ENCODE measurements around the gene TPCN2.
"Not testable (repeated sequence)": the region's sequence is repeated elsewhere in the genome, so short reads cannot be mapped to it uniquely, and the experiment has no call there.

The TPCN2 gene

DNA sequence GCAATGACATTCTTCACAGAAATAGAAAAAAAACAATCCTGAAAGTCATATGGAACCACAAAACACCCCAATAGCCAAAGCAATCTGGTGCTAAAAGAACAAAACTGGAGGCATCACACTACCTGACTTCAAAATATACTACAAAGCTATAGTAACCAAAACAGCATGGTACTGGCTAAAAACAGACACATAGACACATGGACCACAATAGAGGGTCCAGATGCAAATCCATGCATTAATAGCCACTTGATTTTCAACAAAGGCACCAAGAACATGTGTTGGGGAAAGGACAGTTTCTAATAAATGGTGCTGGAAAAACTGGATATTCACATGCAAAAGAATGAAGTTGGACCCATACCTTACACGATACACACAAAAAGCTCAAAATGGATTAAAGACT is 79.2 kb downstream of the TPCN2 start:
- DNase-seq (ENCODE audit: low read depth in 2 of 2), result no peak

GRCh38 chr11:69129053-69129452 is 80.3 kb downstream of the TPCN2 start:
- no peak for DNase-seq (ENCODE audit: low read depth in 2 of 2)

GRCh38 chr11:69129647-69130046 is 80.9 kb downstream of the TPCN2 start:
- DNase-seq (ENCODE audit: low read depth in 2 of 2), result no peak

GRCh38 chr11:69130654-69131053 is 81.9 kb downstream of the TPCN2 start:
- DNase-seq (ENCODE audit: low read depth in 2 of 2), result no peak

GRCh38 chr11:69131121-69131566 is 82.4 kb downstream of the TPCN2 start:
- no peak for DNase-seq (ENCODE audit: low read depth in 2 of 2)

GRCh38 chr11:69131644-69132300 is 83.0 kb downstream of the TPCN2 start:
- DNase-seq (ENCODE audit: low read depth in 2 of 2), result no peak

GRCh38 chr11:69132301-69132670 is 83.6 kb downstream of the TPCN2 start:
- DNase-seq (ENCODE audit: low read depth in 2 of 2), result no peak

DNA sequence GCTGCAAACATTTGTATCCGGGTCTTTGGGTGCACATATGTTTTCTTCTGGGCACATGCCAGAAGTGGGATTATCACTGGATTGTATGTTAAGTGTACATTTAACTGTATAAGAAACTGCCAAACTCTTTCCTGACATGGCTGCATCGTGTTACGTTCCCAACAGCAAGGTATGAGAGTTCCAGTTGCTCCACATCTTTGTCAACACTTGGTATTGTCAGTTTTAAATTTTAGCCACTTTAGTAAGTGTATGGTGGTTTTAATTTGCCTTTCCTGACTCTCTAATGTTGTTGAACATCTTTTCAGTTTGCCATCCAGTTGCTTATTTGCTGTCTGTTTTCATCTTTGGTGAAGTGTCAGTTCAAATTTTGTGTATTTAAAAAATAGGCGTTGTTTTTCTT is 84.5 kb downstream of the TPCN2 start:
- DNase-seq (ENCODE audit: low read depth in 2 of 2), result no peak

GRCh38 chr11:69134182-69134581 is 85.5 kb downstream of the TPCN2 start:
- DNase-seq (ENCODE audit: low read depth in 2 of 2), result not testable (repeated sequence)

GRCh38 chr11:69134957-69135356 is 86.2 kb downstream of the TPCN2 start:
- no peak for DNase-seq (ENCODE audit: low read depth in 2 of 2)

DNA sequence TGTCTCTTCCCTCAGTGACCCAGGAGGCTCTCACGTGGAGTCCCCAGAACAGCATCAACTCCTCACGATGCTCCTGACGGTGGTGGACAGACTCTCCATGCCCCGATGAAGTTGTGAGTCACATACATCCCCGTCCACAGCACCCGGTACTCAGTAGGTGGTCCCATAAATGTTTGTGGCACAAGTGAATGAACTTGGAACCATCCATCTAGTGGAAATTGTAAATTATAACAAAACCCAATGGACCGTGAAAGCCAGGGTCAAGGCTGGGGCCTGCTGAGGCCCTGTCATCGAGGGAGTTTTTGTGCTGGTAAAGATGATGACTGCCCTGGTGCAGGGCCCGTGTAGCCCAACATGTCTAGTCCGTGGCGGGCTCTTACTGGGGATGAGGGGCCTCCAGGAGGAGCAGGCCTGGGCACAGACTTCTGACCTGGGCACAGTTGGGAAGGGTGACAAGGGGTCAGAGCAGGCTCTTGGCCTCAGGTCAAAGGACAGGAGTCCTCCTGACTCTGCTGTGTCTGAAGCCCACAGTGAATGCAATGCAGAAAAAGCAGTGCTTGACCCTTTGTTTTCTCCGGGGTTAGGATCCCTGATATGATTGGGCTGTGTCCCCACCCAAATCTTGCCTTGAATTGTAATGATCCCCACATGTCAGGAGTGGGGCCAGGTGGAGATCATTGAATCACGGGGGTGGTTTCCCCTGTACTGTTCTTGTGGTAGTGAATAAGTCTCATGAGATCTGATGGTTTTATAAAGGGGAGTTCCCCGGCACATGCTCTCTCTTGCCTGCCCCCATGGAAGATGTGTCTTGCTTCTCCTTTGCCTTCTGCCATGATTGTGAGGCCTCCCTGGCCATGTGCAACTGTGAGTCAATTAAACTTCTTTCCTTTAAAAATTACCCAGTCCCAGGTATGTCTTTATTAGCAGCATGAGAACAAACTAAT is 87.0 kb downstream of the TPCN2 start:
- DNase-seq (ENCODE audit: low read depth in 2 of 2), result peak in 1 of 2 donors; percentile 13

GRCh38 chr11:69136471-69136870 is 87.7 kb downstream of the TPCN2 start:
- DNase-seq (ENCODE audit: low read depth in 2 of 2), result no peak

DNA sequence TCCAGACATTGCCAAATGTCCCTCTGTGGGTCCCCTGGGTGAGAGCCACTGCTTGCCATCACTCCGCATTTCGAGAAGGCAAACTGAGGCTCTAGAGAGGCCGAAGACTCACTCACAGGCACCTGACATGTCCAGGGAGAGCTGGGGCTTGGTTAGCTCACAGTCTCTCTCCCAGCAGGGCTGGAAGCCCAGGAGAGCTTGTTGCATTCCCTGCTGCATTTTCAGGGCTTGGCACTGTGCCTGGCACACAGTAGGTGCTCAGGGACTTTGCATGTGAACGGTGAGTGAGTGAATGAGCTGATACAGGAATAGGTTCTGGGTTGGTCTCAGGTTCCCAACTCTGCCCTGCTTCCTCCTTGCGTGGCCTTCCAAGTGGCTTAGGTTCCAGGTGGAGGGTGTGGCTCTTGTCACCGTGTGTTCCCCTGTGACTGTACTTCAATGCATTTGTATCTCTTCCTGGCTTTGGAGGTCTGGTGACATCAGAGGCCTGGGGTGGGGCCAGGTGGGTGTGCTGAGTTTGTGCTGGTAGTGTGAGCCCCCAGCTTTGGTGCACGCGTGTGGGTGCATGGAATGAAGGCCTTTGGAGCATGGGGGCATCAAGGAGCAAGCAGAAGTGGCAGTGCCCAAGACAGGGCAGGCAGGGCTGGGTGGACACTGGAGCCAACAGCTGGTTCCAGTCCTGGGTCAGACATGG is 88.6 kb downstream of the TPCN2 start:
- no peak for DNase-seq (ENCODE audit: low read depth in 2 of 2)

DNA sequence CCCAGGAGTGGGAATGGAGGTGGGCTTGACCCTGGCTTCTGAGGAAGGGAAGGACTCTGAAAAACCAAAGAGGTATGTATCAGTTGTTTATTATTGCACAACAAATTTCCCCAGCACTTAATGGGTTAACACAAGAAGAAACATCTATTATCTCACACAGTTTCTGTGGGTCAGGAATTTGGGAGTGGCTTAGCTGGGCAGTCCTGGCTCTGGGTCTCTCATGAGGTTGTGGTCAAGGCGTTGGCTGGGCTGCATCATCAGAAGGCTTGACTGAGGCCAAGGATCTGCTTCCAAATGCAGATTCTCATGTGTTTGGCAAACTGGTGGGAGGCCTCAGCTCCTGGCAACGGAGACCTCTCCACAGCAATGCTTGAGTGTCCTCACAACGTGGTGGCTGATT is 89.5 kb downstream of the TPCN2 start:
- DNase-seq (ENCODE audit: low read depth in 2 of 2), result no peak

GRCh38 chr11:69140161-69140560 is 91.4 kb downstream of the TPCN2 start:
- DNase-seq (ENCODE audit: low read depth in 2 of 2), result not testable (repeated sequence)

DNA sequence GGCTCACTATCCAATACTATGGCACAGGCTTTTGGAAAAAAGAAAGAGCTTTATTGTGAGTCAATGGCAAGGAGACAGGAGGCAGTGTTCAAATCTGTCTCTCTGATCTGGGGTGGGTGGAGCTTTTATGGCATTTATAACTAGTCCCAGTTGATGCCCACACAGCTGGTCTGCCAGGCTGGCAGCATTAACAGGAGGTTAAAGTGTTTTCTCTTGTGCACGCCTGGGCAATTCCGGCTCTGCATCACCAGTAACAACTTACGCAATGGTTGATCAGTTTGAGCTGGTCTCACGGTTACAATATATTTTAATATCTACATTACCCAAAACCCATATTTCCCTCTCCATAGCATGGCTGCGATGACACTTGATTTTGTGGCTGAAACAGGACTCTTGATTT is 91.9 kb downstream of the TPCN2 start:
- DNase-seq (ENCODE audit: low read depth in 2 of 2), result no peak

- no peak for DNase-seq (ENCODE audit: low read depth in 2 of 2)
Observed at GRCh38 chr11:69141742-69142141, 93.0 kb downstream of the TPCN2 start.

- no peak for DNase-seq (ENCODE audit: low read depth in 2 of 2)
Observed at GRCh38 chr11:69142895-69143294, 94.2 kb downstream of the TPCN2 start.

DNA sequence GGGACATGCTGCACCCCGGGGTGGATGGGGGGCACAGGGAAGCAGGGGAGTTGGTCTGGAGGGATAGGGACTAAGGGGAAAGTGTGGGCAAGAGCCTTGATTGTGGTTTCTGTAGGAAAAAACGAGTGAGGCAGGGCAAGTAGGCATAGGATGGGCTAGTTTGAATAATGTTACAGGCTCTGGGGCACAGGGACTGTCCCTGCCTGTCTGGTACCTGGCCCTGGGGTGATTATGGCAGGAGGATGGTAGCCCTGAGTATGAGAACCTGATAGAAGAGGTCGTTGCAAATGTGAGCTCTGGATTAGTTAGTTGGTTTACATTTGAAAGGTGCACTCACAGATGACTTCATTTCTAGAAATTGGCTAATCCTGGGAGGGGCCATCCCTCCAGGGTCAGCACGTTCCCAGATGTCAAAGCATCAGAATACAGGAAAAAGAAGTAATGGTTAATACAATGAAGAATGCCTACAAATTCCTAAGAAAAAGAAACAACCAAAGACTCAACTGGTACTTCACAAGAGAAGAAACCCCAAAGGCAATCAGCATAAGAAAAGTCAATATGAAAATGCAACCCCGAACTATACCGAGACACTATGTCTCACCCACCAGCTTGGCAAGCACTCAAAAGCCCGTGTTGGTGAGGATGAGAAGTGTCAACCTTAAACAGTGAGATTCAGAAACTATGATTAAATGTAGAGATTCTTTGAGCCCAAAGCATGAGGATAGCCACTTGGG is 95.8 kb downstream of the TPCN2 start:
- peak in 1 of 2 donors; percentile 42 for DNase-seq (ENCODE audit: low read depth in 2 of 2)

DNA sequence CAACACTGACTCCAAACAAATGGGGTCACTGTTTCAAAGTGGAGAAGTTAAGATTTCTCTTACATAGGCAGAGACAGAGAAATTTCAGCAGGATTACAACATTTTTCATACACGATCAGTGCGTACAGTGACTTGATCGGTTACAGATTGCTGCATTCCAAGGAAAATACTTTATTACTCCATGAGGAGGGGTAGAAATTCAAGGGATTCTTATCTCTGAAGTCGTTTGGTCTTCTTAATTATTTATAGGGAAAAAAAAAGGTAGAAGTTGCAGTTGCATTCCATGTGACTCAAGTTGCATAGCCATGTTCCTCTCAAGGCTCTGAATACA is 96.3 kb downstream of the TPCN2 start:
- DNase-seq (ENCODE audit: low read depth in 2 of 2), result no peak

DNA sequence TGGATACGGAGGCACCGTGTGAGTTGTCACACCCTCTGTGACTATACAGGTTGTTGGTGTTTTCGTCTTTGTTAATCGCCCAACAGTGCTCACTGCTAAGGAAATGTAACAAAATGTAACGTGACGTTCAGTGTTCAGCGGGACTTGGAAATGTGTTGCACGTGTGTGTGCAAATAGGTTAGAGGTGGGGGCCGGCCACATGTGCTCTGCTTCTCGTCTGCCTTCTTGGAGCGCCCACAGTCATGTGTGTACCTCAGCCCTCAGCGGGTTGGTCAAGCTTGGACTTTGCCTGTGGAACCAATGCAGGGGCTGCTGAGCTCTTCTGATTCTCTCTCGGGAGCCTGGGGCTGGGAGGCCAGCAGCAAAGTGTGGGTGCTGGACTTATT is 99.6 kb downstream of the TPCN2 start:
- DNase-seq (ENCODE audit: low read depth in 2 of 2), result no peak

DNA sequence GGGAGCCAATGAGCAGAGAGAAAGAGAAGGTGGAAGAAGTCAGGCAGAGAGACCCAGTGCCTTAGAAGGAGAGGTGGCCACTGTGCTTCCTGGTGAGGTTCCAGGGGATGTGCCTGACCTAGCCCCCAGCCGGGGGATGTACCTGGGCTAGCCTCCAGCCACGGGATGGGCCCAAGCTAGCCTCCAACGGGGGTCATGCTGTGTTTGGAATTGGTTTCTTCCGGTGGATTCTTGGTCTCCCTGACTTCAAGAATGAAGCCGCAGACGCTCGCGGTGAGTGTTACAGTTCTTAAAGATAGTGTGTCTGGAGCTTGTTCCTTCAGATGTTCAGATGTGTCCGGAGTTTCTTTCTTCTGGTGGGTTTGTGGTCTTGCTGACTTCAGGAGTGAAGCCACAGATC is 100.1 kb downstream of the TPCN2 start:
- DNase-seq (ENCODE audit: low read depth in 2 of 2), result no peak
